TTC549 (cell line): Measurements from ENCODE around the gene SFTPD.

ENCODE experiments used
- FAIRE-seq: peaks from 2 replicates; lab custom pipeline; 2012; peaks lifted over from hg19 to GRCh38; lab: Jason Lieb, UNC

SFTPD gene

GRCh38 chr10:79944428-79945395, 4.2 kb downstream of the SFTPD start:
- FAIRE-seq: no peak

- FAIRE-seq: no peak
Observed at GRCh38 chr10:79943871-79944270, 5.0 kb downstream of the SFTPD start.

DNA sequence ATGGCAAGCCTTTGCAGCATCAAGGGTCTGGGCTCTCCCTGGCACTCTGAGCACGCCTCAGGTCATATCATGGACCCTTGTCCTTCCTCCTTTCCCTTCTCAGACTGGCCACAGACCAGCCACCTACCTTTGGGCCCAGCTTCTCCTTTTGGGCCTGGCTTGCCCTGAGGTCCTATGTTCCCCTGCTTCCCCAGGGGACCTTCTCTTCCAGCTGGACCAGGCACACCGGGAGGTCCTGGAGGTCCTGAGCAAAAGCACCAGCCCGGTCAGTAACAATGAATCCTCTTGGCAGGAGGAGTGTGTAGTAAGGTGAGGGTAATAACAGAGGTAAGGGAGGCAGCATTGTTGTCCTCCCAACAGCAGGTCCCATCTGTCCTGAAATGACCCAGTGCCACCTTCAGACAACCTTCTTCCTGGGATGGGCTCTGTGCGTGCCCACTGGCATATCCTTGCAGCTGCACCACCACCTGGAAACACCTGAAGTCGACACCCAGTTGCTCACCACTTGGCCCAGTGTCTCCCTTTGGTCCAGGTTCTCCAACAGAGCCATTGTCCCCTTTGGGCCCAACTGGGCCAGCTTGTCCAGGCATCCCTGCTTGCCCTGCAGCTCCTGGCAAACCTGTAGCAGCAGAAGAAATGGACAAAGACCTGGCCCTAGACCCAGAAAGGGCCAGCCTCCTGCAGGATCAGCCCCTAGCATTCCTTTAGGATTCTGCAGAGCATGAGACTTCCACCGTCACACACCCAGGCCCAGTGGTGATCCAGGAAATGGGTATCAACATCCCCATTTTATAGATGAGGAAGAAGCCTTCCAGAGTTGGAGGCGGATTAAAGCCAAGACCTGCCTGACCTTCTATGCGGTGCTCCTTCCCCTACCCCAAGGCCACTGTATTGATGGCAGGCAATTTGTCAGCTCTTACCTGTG, 6.4 kb downstream of the SFTPD start:
- FAIRE-seq: no peak

- FAIRE-seq: no peak
Observed at GRCh38 chr10:79941585-79942210, 7.2 kb downstream of the SFTPD start.

- FAIRE-seq: no peak
Observed at GRCh38 chr10:79941146-79941545, 7.8 kb downstream of the SFTPD start.

- no peak for FAIRE-seq
Observed at GRCh38 chr10:79940431-79940830, 8.5 kb downstream of the SFTPD start.

DNA sequence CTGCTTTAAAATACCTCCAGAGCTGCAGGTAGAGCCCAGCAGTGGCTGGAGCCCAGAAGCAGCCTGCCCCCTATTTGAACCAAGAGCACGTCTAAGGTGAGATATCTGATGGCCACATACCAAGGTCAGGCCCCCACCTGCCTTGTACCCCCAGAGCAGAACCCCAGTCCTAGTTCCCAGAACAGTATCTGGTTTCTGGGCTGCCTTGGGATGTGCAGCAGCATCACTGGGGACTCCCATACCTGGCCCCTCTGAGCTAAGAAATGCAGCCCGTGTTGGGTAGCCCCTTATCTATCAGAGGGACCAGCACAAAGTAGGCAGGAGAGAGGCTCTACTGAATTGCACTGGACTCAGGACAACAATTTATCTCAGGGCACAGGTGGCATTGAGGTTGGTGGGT, 8.9 kb downstream of the SFTPD start:
- no peak for FAIRE-seq

DNA sequence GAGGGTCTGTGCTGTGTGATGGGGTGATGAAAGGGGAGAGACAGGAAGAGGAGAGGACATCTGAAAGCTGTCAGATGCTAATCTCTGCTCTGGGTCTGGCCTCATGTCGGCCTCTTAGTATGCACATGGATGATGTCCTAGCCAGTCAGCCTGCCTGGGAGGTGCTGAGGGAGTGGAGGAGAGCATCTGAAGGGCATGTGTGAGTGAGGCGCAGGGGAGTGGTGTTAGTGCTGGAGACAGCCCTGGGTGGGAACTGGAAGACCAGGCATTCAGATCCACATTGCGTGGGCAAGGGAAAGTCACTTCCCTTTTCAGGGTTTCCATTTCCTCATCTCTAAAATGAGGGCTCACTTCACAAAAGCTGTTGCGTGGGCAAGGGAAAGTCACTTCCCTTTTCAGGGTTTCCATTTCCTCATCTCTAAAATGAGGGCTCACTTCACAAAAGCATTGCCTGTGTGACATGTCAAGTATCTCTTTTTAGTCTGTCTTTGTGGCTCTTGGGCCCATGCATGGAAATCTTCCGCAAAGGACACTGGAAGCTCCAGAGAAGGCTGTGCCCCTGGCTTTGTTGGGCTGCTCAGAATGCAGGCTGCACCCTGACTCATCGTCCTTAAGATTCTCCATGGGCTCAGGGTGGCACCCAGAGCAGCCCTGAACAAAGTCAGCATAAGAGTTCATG, 10.0 kb downstream of the SFTPD start:
- no peak for FAIRE-seq

DNA sequence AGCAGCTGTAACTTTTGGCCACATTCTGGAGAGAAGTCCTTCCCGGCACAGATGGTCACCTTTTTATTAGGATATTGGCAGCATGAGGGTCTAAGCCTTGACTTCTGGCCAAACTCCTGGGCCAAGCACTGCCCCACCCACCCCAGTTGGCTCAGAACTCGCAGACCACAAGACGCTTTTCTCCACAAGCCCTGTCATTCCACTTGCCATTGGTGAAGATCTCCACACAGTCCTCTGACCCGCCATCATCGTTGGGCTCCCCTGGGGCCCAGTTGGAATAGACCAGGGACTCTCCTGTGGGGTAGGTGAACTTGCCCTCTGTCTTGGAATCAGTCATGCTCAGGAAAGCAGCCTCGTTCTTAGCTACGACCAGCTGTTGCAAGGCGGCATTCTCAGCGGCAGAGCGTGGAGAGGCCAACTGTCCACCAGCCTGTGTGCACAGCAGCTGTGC, 11.2 kb downstream of the SFTPD start:
- FAIRE-seq: no peak

GRCh38 chr10:79936625-79937615, 12.0 kb downstream of the SFTPD start:
- FAIRE-seq: no peak

- FAIRE-seq: no peak
Observed at GRCh38 chr10:79933961-79934360, 14.9 kb downstream of the SFTPD start.

DNA sequence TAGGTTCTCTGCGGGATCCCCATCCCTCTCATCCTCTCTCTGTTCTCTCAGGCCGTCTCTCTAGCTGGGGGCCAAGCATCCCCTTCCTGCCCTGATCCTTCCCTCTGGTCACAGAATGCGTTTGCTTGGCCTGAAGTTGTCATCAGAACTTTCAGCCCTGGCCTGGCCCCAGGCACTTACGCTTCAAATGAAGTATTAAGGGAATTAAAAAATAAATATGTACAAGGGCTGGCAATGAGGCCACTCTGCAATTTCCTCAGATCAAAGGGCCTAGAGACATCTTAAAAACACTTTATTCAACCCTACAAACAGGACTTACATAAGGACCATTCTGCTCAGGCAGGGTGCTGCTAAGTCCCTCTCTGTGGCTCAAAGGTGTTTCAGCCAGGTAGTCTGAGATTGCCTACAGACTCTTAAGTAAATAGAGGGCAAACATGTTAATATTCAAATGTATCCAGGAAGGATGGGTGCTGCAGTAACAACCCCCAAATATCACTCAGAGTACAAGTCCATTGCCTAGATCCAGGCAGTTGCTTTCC, 16.0 kb downstream of the SFTPD start:
- no peak for FAIRE-seq

DNA sequence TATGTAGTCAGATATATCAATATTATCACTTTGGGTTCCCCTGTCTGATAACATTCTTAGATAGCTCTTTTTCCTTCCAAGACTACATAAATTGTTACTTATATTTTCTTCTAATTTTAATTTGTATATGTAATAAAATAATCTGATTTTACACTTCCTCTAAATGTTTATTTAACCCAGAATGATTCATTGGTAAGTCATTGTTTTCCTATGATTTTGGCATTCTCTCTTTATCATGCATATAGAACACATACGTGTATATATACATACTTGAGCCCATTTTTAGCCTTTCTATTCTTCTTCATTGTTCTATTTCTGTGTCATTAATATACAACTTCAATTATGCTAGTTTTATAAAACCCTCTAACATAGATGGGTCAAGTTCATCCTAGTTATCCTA, 16.6 kb downstream of the SFTPD start:
- no peak for FAIRE-seq

DNA sequence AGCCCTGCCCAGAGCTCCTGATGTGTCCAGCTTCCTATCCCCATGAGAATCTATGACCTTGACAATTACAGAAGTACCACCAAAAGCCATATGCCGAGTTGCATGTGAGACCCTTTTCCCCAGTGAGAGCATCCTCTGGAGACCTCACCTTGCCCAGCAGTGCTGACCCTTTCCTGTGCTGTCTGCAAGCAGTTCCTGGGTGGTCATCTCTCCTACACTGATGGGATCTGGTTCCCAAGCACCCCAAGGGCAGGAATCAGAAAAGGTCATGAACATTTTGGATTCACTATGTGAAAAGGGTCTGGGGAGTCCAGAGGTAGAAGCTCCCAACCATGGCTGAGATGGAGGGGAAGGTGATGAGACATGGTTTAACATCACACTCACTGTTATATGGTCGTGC, 18.2 kb downstream of the SFTPD start:
- no peak for FAIRE-seq

DNA sequence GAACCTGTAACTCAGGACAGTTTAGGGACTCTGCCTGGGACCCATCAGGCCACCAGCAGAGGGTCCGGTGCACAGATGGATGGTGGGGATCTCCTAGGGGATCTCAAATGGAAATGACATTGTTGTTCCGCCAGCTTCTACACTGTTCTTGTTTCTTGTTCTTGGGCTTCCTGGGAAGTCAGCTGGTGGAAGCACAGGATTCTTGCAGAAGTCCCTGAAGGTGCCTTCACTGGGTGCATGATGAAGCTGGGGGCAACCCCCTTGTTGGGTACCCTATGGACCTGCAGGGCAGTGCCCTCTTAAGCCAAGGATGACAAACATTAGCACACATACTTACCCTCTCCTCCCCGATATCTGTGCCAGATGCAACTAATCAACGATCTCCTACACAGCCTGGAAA, 18.6 kb downstream of the SFTPD start:
- FAIRE-seq: no peak

DNA sequence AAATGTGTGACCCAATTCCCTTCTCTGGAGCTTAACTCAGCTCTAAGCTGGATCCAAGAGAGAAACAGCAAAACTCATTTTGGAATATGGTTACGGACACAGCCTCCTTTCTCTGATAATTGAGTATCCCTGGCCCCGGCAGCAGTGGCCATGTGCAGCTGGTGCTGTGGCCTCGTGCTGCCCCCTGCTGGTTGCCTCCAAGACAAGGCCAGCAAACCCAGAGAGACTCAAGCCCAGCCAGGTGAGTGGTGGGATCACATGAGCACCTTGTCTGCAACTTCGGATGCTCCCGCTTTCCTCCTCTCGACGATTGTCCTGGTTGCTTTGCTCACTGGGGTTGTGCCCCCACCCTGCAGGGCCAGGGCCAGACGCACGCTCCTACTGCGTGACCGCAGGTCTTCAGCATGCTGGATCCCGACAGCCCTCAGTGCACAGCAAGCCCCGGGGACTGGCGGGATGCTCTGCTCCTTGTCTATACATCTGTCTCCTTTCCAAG, 19.4 kb downstream of the SFTPD start:
- no peak for FAIRE-seq

- FAIRE-seq: no peak
Observed at GRCh38 chr10:79928028-79928583, 20.8 kb downstream of the SFTPD start.

GRCh38 chr10:79927111-79927828, 21.6 kb downstream of the SFTPD start:
- FAIRE-seq: no peak

DNA sequence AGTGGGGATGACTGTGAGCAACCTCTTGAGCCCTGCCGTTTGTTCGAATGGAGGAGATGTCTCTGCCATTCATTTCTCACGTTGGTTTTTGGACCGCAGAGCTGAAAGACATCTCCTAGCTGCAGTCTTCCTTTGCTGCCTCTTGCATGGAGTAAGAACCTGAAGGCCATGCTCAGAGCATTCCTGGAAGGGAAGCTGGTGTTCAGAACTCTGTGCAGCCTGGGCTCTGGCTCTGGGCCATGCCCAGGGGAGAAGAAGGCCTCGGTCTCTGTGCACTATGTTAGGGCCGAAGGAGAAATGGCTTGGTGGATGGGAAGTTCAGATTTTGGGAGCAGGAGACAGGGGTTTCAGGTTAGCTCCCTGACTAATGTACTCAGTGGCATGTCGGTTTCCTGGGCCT, 22.9 kb downstream of the SFTPD start:
- no peak for FAIRE-seq
